MCF 10A (cell line): ENCODE results near the gene GLYAT. TPM values are rescaled to one million over a fixed set of nuclear protein-coding genes. Genes with fewer than 3 reads are reported as not detected.

Experiments used
- BruUV-seq: library from RNA; stranded (reverse); fragments of 400-500 nt; replicated peaks from 2 replicates; lab custom pipeline; 2021; lab: Mats Ljungman, UMichigan
- CTCF ChIA-PET: fragments of 300-600 bp; sonication (Branson Sonifier 250); formaldehyde crosslinking; extraction: SDS; loops from one replicate; lab custom pipeline; 2021; ENCODE audit warnings: antibody characterized with exemption, inconsistent platforms; lab: Yijun Ruan, JAX
- POLR2A ChIA-PET: fragments of 300-600, 350-650 bp; sonication (Branson Sonifier 250); formaldehyde crosslinking; extraction: SDS; loops from one replicate; lab custom pipeline; 2020; ENCODE audit warnings: antibody characterized with exemption, inconsistent platforms; lab: Yijun Ruan, JAX
- DNase-seq: peaks from one replicate; pipeline ENCODE4 v3.0.0-alpha.2; 2018; ENCODE audit not compliant: unreplicated experiment
- H3K27ac Mint-ChIP-seq: one replicate; pipeline ENCODE4 v1.8.0; 2022; ENCODE audit warnings: mild to moderate bottlenecking, low read depth, mixed read lengths; ENCODE audit not compliant: unreplicated experiment
- H3K27me3 Mint-ChIP-seq: one replicate; pipeline ENCODE4 v1.8.0; 2022; ENCODE audit warnings: mixed read lengths; ENCODE audit not compliant: insufficient read depth, unreplicated experiment
- H3K36me3 Mint-ChIP-seq: one replicate; pipeline ENCODE4 v1.8.0; 2022; ENCODE audit warnings: mild to moderate bottlenecking, moderate library complexity, mixed read lengths; ENCODE audit not compliant: insufficient read depth, unreplicated experiment
- H3K4me1 Mint-ChIP-seq: one replicate; pipeline ENCODE4 v1.8.0; 2022; ENCODE audit warnings: mixed read lengths; ENCODE audit not compliant: insufficient read depth, unreplicated experiment
- H3K4me3 Mint-ChIP-seq: one replicate; pipeline ENCODE4 v1.8.0; 2022; ENCODE audit warnings: mild to moderate bottlenecking, moderate library complexity, mixed read lengths; ENCODE audit not compliant: unreplicated experiment
- H3K9me3 Mint-ChIP-seq: one replicate; pipeline ENCODE4 v1.8.0; 2022; ENCODE audit warnings: mixed read lengths; ENCODE audit not compliant: unreplicated experiment
- intact Hi-C: fragments of 100-400 bp; cut with micrococcal nuclease; formaldehyde crosslinking; loops from 2 replicates; pipeline ENCODE4 v1.14.1; 2022
- total RNA-seq: library from RNA; stranded (reverse); gene quantifications from 2 replicates; pipeline ENCODE4 v1.2.3, GENCODE V29; 2022
- TF ChIP-seq, protein P1 (sequence below): fragments of 200-600 bp; IDR thresholded peaks from one replicate; pipeline ENCODE4 v1.8.0; 2022; ENCODE audit warnings: antibody characterized with exemption, mild to moderate bottlenecking; ENCODE audit not compliant: unreplicated experiment

The GLYAT gene
- total RNA-seq, 1 experiment from 2014 or later: not detected

- intact Hi-C loops: no loop called here
- ChIA-PET CTCF (interaction anchor here (0.7 to 8.8 kb wide), 14 partner anchors 14 to 387 kb away, joined by 3 to 118 read pairs (median 4); no protein-coding TSS in a partner anchor), POLR2A (interaction anchor here (0.7 to 1.2 kb wide), 2 partner anchors 13 to 1806 kb away, joined by 3 to 4 read pairs; no protein-coding TSS in a partner anchor)
- no TSS peak for BruUV-seq
- Mint-ChIP-seq H3K27ac (no peak overlapping the region), H3K4me3 (no peak overlapping the region), H3K9me3 (no peaks in the 10 kb centered on the region), H3K36me3 (no peaks in the 10 kb centered on the region), H3K4me1 (no peaks in the 10 kb centered on the region), H3K27me3 (no peaks in the 10 kb centered on the region)
- TF ChIP-seq, protein P1, sequence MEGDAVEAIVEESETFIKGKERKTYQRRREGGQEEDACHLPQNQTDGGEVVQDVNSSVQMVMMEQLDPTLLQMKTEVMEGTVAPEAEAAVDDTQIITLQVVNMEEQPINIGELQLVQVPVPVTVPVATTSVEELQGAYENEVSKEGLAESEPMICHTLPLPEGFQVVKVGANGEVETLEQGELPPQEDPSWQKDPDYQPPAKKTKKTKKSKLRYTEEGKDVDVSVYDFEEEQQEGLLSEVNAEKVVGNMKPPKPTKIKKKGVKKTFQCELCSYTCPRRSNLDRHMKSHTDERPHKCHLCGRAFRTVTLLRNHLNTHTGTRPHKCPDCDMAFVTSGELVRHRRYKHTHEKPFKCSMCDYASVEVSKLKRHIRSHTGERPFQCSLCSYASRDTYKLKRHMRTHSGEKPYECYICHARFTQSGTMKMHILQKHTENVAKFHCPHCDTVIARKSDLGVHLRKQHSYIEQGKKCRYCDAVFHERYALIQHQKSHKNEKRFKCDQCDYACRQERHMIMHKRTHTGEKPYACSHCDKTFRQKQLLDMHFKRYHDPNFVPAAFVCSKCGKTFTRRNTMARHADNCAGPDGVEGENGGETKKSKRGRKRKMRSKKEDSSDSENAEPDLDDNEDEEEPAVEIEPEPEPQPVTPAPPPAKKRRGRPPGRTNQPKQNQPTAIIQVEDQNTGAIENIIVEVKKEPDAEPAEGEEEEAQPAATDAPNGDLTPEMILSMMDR: no peak
- no peak for DNase-seq
These were observed 59.6 kb downstream of the GLYAT start for GRCh38 chr11:58671983-58672633.

DNA sequence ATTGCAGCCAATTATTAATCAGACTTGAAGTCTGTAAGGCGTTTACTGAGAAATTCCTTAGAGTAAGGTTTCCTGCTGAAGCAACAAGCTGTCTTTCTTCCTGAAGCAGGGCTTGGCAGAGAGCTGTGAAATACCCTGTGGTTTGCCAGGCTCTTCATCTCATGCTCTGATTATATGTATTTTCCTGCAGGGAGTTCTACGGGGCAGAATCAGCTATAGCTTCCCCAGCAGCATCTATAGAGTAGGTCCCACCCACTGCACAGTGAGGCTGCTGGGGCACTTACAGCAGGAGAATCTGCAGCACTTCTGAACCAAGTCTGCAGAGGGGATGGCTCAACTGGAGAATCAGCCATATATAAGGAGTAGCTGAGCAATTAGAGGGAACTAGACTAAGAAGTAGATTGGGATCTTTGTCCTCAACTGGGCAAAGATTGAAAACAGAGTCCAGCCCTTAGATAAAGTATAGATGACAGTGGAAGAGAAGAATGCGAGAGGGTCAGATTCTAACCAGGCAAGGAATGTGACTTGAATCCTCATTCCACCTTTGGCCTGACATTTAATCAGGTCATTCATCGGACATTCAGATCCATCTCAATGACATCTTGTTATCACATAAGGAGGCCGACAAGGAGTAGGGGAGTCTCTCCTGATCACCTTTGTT, 71.7 kb downstream of the GLYAT start:
- no peak for DNase-seq
- POLR2A ChIA-PET: interaction anchor here (0.7 to 1.4 kb wide), 7 partner anchors 12 to 514 kb away, joined by 3 to 6 read pairs (median 4); no protein-coding TSS in a partner anchor
- intact Hi-C loops: no loop called here
- Mint-ChIP-seq H3K9me3 (no peaks in the 10 kb centered on the region), H3K36me3 (no peaks in the 10 kb centered on the region), H3K27ac (peak overlapping the region; percentile 63), H3K27me3 (no peaks in the 10 kb centered on the region), H3K4me3 (no peak overlapping the region), H3K4me1 (peaks cover 17% of the 10 kb centered on the region)
- BruUV-seq: no TSS peak
- TF ChIP-seq, protein P1: no peak
- CTCF ChIA-PET: interaction anchor here (0.5 to 9.0 kb wide), 8 partner anchors 9 to 1700 kb away, joined by 3 to 115 read pairs (median 4); no protein-coding TSS in a partner anchor

GRCh38 chr11:58659404-58659803, 72.3 kb downstream of the GLYAT start:
- no TSS peak for BruUV-seq
- Mint-ChIP-seq H3K9me3 (no peaks in the 10 kb centered on the region), H3K27ac (peak overlapping the region; percentile 63), H3K27me3 (no peaks in the 10 kb centered on the region), H3K4me1 (peaks cover 17% of the 10 kb centered on the region), H3K36me3 (no peaks in the 10 kb centered on the region), H3K4me3 (no peak overlapping the region)
- intact Hi-C loops: no loop called here
- DNase-seq: peak; percentile 79
- ChIA-PET CTCF (interaction anchor here (0.5 to 9.0 kb wide), 7 partner anchors 18 to 1232 kb away, joined by 3 to 115 read pairs (median 4); no protein-coding TSS in a partner anchor), POLR2A (interaction anchor here (0.7 to 1.5 kb wide), 6 partner anchors 13 to 515 kb away, joined by 3 to 6 read pairs (median 4); no protein-coding TSS in a partner anchor)
- TF ChIP-seq, protein P1: no peak

Other genes starting within 250 kb of the GLYAT start
- not detected in 2 replicates for gene OR5B21, start 223.8 kb downstream of the GLYAT start, total RNA-seq
- 7.6 and 7.8 TPM in 2 replicates for gene LPXN, start 156.1 kb downstream of the GLYAT start, total RNA-seq
- gene ZFP91, start 152.9 kb downstream of the GLYAT start, total RNA-seq: 72.9 and 86.2 TPM in 2 replicates
- 2.4 and 2.9 TPM in 2 replicates for gene CNTF, start 109.3 kb downstream of the GLYAT start, total RNA-seq
- not detected in 2 replicates for gene GLYATL2, start 112.8 kb upstream of the GLYAT start, total RNA-seq
- gene GLYATL1, start 207.5 kb upstream of the GLYAT start, total RNA-seq: not detected in 2 replicates